ENCODE data around the gene SLF2. TPM values are rescaled to one million over a fixed set of nuclear protein-coding genes. Genes with fewer than 3 reads are reported as not detected.

Gene SLF2
- total and polyA plus RNA-seq, 2 donors, result 23.8 to 26.3 TPM

DNA sequence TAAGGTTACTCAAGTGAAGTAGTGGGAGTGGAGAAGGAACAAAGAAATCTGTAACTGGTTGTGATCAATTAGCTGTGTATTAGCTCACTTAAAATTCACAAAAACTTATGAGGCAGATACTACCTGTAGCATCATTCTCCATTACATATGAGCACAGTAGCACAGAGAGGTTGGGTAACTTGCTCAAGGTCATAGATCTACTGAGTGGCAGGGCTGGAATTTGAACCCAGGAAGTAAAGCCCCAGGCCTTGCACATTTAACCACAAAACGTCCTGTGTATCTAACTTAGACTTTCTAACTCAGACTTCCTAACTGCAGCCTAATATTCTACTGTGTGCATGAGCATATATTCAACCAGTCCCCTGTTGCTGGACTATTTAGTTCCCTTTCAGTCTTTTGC, 5.6 kb upstream of the SLF2 start:
- H3K36me3 ChIP-seq (ENCODE audit: control insufficient read depth in 2 of 2, insufficient read depth in 2 of 2, low read length in 1 of 2), result no peaks in the 10 kb centered on the region
- H3K27ac ChIP-seq (ENCODE audit: low read depth in 1 of 2, low read length in 1 of 2), result no peak overlapping the region
- DNase-seq (ENCODE audit: low read depth in 6 of 9, low spot score in 9 of 9), result no peak
- peaks cover 4 to 11% of the 10 kb centered on the region in 2 donors for H3K4me1 ChIP-seq (ENCODE audit: control insufficient read depth in 2 of 2, insufficient read depth in 2 of 2, low read length in 2 of 2)
- H3K27me3 ChIP-seq (ENCODE audit: control insufficient read depth in 2 of 2, insufficient read depth in 1 of 2, low read length in 1 of 2), result no peaks in the 10 kb centered on the region
- no peak overlapping the region for H3K4me3 ChIP-seq (ENCODE audit: low read length in 2 of 2)
- no peaks in the 10 kb centered on the region for H3K9me3 ChIP-seq (ENCODE audit: control insufficient read depth in 2 of 2, insufficient read depth in 1 of 2, low read length in 1 of 2)
- 59% methylated on average over 1 of the region's 1 CpG for WGBS

DNA sequence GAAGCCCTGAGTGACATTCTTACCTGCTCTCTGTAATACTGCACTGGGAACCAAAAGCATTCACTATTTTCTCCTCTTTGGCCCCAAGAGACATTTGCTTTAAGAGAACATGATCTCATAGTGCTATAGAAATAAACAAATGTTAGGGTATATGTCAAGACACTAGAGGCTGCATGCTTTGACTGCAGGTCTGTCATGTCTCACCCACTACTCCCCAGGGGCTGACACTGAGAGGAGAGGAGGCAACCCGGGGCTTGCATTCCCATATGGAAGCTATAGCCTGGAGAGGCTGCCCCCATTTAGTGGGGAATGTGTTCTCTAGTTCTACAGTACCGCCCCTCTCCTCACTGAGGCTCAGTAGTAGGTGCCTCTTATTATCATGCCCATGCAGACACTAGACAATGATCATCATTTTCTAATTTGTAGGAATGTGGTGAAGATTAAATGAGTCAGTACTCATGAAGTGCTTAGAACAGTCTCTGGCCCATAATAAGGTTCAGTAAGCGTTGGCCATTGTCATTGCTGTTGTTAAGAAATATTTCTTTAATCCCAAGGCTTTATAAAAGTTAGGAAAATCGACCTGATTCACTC, 4.9 kb upstream of the SLF2 start:
- no peaks in the 10 kb centered on the region for H3K36me3 ChIP-seq (ENCODE audit: control insufficient read depth in 2 of 2, insufficient read depth in 2 of 2, low read length in 1 of 2)
- WGBS, result 94% methylated on average over 4 of the region's 4 CpGs
- H3K4me3 ChIP-seq (ENCODE audit: low read length in 2 of 2), result no peak overlapping the region
- DNase-seq (ENCODE audit: low read depth in 6 of 9, low spot score in 9 of 9), result no peak
- H3K4me1 ChIP-seq (ENCODE audit: control insufficient read depth in 2 of 2, insufficient read depth in 2 of 2, low read length in 2 of 2), result peaks cover 6 to 14% of the 10 kb centered on the region in 2 donors
- no peak overlapping the region for H3K27ac ChIP-seq (ENCODE audit: low read depth in 1 of 2, low read length in 1 of 2)
- no peaks in the 10 kb centered on the region for H3K27me3 ChIP-seq (ENCODE audit: control insufficient read depth in 2 of 2, insufficient read depth in 1 of 2, low read length in 1 of 2)
- H3K9me3 ChIP-seq (ENCODE audit: control insufficient read depth in 2 of 2, insufficient read depth in 1 of 2, low read length in 1 of 2), result no peaks in the 10 kb centered on the region

DNA sequence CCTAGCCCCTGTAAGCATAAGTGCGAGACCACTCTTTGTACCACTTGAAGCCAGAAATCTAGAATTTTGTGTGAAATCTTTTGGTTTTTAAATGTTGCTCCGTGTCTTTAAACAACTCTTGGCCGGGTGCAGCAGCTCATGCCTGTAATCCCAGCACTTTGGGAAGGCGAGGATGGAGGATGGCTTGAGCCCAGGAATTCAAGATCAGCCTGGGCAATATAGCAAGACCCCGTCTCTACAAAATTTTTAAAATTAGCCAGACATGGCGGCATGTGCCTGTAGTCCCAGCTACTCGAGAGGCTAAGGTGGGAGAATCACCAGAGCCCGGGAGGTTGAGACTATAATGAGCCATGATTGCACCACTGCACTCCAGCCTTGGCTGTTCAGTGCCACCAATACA, 4.4 kb upstream of the SLF2 start:
- H3K4me3 ChIP-seq (ENCODE audit: low read length in 2 of 2), result no peak overlapping the region
- no peaks in the 10 kb centered on the region for H3K9me3 ChIP-seq (ENCODE audit: control insufficient read depth in 2 of 2, insufficient read depth in 1 of 2, low read length in 1 of 2)
- H3K27me3 ChIP-seq (ENCODE audit: control insufficient read depth in 2 of 2, insufficient read depth in 1 of 2, low read length in 1 of 2), result no peaks in the 10 kb centered on the region
- no peak overlapping the region for H3K27ac ChIP-seq (ENCODE audit: low read depth in 1 of 2, low read length in 1 of 2)
- no peak for DNase-seq (ENCODE audit: low read depth in 6 of 9, low spot score in 9 of 9)
- 98% methylated on average over 8 of the region's 8 CpGs for WGBS
- peaks cover 6 to 14% of the 10 kb centered on the region in 2 donors for H3K4me1 ChIP-seq (ENCODE audit: control insufficient read depth in 2 of 2, insufficient read depth in 2 of 2, low read length in 2 of 2)
- no peaks in the 10 kb centered on the region for H3K36me3 ChIP-seq (ENCODE audit: control insufficient read depth in 2 of 2, insufficient read depth in 2 of 2, low read length in 1 of 2)

DNA sequence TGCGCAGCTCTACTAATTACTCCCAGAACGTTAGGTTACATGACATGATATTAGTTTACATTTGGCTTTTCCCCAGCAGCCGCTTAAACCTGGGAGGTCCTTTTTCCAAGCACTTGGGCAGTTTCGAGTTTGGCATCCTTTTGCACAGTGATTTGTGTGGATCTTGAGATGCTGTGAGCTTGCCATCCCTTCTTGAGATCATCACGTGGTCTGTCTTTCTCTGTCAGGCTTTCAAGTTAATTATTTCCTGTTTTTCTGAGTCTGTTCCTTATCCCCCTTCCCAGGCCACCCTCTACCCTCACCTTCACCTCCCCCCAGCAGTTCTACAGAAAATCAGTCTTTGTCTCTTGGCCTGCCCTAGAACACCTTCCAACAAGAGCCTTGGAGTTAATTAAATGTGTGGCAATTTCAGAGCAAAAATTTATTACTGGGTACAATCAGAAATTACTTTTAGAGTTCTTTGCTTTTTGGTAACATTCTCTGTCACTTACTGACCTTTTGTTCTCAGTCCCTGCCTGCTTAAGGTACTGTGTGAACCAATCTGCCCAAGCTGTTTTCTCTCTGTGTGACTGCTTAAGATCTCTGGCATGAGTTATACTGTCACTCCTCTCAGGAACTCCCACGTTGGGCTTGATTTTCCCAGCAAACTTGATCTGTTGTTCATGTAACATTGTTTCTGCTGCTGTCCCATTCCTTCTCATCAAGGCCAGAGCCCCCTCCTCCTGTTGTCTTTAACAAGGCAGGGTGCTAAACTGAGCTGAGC, 3.1 kb upstream of the SLF2 start:
- H3K27me3 ChIP-seq (ENCODE audit: control insufficient read depth in 2 of 2, insufficient read depth in 1 of 2, low read length in 1 of 2), result no peaks in the 10 kb centered on the region
- no peaks in the 10 kb centered on the region for H3K9me3 ChIP-seq (ENCODE audit: control insufficient read depth in 2 of 2, insufficient read depth in 1 of 2, low read length in 1 of 2)
- H3K4me3 ChIP-seq (ENCODE audit: low read length in 2 of 2), result no peak overlapping the region
- peaks cover 12 to 17% of the 10 kb centered on the region in 2 donors for H3K4me1 ChIP-seq (ENCODE audit: control insufficient read depth in 2 of 2, insufficient read depth in 2 of 2, low read length in 2 of 2)
- H3K27ac ChIP-seq (ENCODE audit: low read depth in 1 of 2, low read length in 1 of 2), result no peak overlapping the region
- no peaks in the 10 kb centered on the region for H3K36me3 ChIP-seq (ENCODE audit: control insufficient read depth in 2 of 2, insufficient read depth in 2 of 2, low read length in 1 of 2)
- 44% methylated on average over 6 of the region's 6 CpGs for WGBS
- no peak for DNase-seq (ENCODE audit: low read depth in 6 of 9, low spot score in 9 of 9)

DNA sequence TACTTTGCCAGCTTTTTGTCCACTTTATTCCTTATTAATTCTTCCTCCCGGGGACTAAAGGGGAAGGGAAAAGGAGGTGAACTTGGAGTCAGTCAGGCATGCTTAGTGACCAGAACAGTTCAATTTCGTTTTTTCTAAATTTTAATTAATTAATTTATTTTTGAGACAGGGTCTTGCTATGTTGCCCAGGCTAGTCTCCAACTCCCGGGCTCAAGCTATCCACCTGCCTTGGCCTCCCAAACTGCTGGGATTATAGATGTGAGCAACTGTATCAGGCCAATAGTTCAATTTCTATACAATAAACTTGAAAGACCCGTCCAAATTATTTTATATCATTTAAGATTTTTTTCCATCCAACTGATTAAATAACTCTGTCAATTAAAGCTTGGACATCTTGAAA, 1.3 kb upstream of the SLF2 start:
- WGBS, result 97% methylated on average over 4 of the region's 4 CpGs

DNA sequence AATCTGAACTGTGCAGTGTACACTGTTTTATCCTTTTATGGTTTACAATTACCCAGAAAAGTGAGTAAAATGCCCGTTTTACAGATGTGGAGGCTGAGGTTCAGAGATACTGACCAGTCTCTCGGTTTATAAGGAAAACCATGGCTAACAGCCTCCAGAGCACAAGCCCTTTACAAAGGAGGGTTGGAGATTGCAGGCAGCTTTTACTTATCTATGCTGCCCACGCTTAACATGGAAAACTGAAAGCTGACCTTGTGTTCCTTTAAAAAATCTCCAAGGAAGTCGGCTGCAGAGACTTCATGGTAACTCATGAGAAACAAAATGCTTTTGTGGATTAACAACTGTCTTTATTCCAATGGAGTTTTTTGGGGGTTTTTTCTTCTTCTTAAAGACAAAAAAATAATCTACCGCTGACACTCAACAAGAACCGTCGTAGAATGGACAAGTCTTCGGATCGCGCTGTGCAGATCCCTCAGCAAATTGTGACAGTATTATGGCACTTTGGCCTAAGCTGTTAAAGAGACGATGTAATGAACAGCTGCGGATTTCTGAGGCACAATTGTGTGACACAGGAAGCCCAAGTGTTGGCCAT, 654 bp upstream of the SLF2 start:
- 17% methylated on average over 12 of the region's 12 CpGs for WGBS
- Histone ChIP-seq H3K4me3 (ENCODE audit: low read length in 2 of 2) (peak overlapping the region; percentile 88 to 100), H3K27ac (ENCODE audit: low read depth in 1 of 2, low read length in 1 of 2) (peak overlapping the region; percentile 74 to 95), H3K36me3 (ENCODE audit: control insufficient read depth in 2 of 2, insufficient read depth in 2 of 2, low read length in 1 of 2) (peaks cover 0 to 11% of the 10 kb centered on the region in 2 donors), H3K9me3 (ENCODE audit: control insufficient read depth in 2 of 2, insufficient read depth in 1 of 2, low read length in 1 of 2) (no peaks in the 10 kb centered on the region), H3K4me1 (ENCODE audit: control insufficient read depth in 2 of 2, insufficient read depth in 2 of 2, low read length in 2 of 2) (peaks cover 12 to 17% of the 10 kb centered on the region in 2 donors), H3K27me3 (ENCODE audit: control insufficient read depth in 2 of 2, insufficient read depth in 1 of 2, low read length in 1 of 2) (no peaks in the 10 kb centered on the region)
- DNase-seq (ENCODE audit: low read depth in 6 of 9, low spot score in 9 of 9), result peak in 2 of 9 donors; percentile 14 to 45

More for the DNA sequence above, 1.3 kb upstream of the SLF2 start:
- H3K27me3 ChIP-seq (ENCODE audit: control insufficient read depth in 2 of 2, insufficient read depth in 1 of 2, low read length in 1 of 2), result no peaks in the 10 kb centered on the region
- H3K9me3 ChIP-seq (ENCODE audit: control insufficient read depth in 2 of 2, insufficient read depth in 1 of 2, low read length in 1 of 2), result no peaks in the 10 kb centered on the region
- H3K36me3 ChIP-seq (ENCODE audit: control insufficient read depth in 2 of 2, insufficient read depth in 2 of 2, low read length in 1 of 2), result peaks cover 0 to 5% of the 10 kb centered on the region in 2 donors
- H3K4me1 ChIP-seq (ENCODE audit: control insufficient read depth in 2 of 2, insufficient read depth in 2 of 2, low read length in 2 of 2), result peaks cover 12 to 17% of the 10 kb centered on the region in 2 donors
- DNase-seq (ENCODE audit: low read depth in 6 of 9, low spot score in 9 of 9), result no peak
- no peak overlapping the region for H3K27ac ChIP-seq (ENCODE audit: low read depth in 1 of 2, low read length in 1 of 2)
- no peak overlapping the region for H3K4me3 ChIP-seq (ENCODE audit: low read length in 2 of 2)

DNA sequence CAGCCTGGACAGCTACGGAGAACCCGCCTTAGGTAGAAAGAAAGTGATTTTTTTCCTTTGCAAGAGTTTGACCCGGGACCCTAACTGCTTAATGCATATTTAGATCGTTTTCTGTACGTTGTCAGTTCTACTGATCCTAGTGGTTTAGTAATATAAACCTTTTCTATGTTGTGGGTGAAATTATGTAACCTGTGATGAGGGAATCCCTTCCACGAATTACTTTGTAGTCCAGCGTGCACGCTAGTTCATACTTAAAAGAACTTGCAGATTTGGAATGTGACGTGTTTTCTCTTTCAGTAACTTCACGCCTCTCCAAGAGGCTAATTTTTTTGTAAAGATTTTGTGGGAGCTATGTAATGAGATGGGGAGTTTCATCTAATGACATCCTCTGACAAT, 705 bp downstream of the SLF2 start:
- Histone ChIP-seq H3K36me3 (ENCODE audit: control insufficient read depth in 2 of 2, insufficient read depth in 2 of 2, low read length in 1 of 2) (peaks cover 7 to 20% of the 10 kb centered on the region in 2 donors), H3K27me3 (ENCODE audit: control insufficient read depth in 2 of 2, insufficient read depth in 1 of 2, low read length in 1 of 2) (no peaks in the 10 kb centered on the region), H3K27ac (ENCODE audit: low read depth in 1 of 2, low read length in 1 of 2) (no peak overlapping the region), H3K9me3 (ENCODE audit: control insufficient read depth in 2 of 2, insufficient read depth in 1 of 2, low read length in 1 of 2) (no peaks in the 10 kb centered on the region), H3K4me3 (ENCODE audit: low read length in 2 of 2) (peak overlapping the region; percentile 88 to 100), H3K4me1 (ENCODE audit: control insufficient read depth in 2 of 2, insufficient read depth in 2 of 2, low read length in 2 of 2) (peaks cover 12 to 17% of the 10 kb centered on the region in 2 donors)
- WGBS, result 13% methylated on average over 10 of the region's 10 CpGs
- DNase-seq (ENCODE audit: low read depth in 6 of 9, low spot score in 9 of 9), result no peak

DNA sequence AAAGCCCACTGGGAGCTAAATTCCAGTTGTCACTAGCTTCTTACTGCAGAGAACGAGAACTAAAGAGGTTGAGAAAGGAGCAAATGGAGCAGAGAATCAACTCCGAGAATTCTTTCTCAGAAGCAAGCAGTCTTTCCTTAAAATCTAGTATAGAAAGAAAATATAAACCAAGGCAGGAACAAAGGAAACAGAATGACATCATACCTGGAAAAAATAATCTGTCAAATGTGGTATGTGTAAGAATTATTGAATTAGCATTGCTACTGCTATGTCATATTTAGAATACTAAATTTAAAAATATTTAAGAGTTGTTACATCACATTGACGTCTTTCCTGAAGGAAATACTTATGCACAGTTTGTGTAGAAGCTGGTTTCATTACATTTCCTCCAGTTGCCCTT, 4.3 kb downstream of the SLF2 start:
- Histone ChIP-seq H3K4me3 (ENCODE audit: low read length in 2 of 2) (no peak overlapping the region), H3K36me3 (ENCODE audit: control insufficient read depth in 2 of 2, insufficient read depth in 2 of 2, low read length in 1 of 2) (peaks cover 12 to 45% of the 10 kb centered on the region in 2 donors), H3K27me3 (ENCODE audit: control insufficient read depth in 2 of 2, insufficient read depth in 1 of 2, low read length in 1 of 2) (no peaks in the 10 kb centered on the region), H3K9me3 (ENCODE audit: control insufficient read depth in 2 of 2, insufficient read depth in 1 of 2, low read length in 1 of 2) (no peaks in the 10 kb centered on the region), H3K27ac (ENCODE audit: low read depth in 1 of 2, low read length in 1 of 2) (no peak overlapping the region), H3K4me1 (ENCODE audit: control insufficient read depth in 2 of 2, insufficient read depth in 2 of 2, low read length in 2 of 2) (peaks cover 7 to 9% of the 10 kb centered on the region in 2 donors)
- WGBS, result 97% methylated on average over 3 of the region's 3 CpGs
- no peak for DNase-seq (ENCODE audit: low read depth in 6 of 9, low spot score in 9 of 9)

DNA sequence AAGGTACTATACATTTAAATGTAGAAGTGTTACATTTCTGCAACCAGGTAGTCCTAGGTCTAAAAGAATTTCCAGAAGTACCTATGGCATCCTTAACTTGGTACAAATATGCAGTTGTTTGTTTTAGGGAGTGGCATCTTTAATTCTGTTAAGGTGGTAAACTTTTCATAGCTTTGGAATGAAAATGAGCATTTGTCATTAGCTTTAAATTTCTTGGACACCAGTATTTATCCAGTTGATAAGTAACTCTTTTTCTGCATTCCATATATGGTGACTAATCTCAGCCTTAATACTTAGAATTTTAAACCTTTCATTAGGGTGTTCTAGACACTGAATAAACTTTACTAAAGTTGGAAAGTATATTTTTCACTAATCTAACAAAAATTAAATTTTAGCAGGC, 10.8 kb downstream of the SLF2 start:
- H3K27ac ChIP-seq (ENCODE audit: low read depth in 1 of 2, low read length in 1 of 2), result no peak overlapping the region
- no peaks in the 10 kb centered on the region for H3K4me1 ChIP-seq (ENCODE audit: control insufficient read depth in 2 of 2, insufficient read depth in 2 of 2, low read length in 2 of 2)
- no peak overlapping the region for H3K4me3 ChIP-seq (ENCODE audit: low read length in 2 of 2)
- no peaks in the 10 kb centered on the region for H3K9me3 ChIP-seq (ENCODE audit: control insufficient read depth in 2 of 2, insufficient read depth in 1 of 2, low read length in 1 of 2)
- no peaks in the 10 kb centered on the region for H3K27me3 ChIP-seq (ENCODE audit: control insufficient read depth in 2 of 2, insufficient read depth in 1 of 2, low read length in 1 of 2)
- peaks cover 28 to 71% of the 10 kb centered on the region in 2 donors for H3K36me3 ChIP-seq (ENCODE audit: control insufficient read depth in 2 of 2, insufficient read depth in 2 of 2, low read length in 1 of 2)
- no peak for DNase-seq (ENCODE audit: low read depth in 6 of 9, low spot score in 9 of 9)
